NT2/D1 (cell line): ENCODE data around the gene TAOK3.

Source experiments
- DNase-seq: peaks from one replicate; pipeline ENCODE4 v3.0.0-alpha.2; 2011; ENCODE audit warnings: low read depth, low spot score
- H3K27me3 ChIP-seq: 2 replicates; pipeline ENCODE4 v1.6.0; 2011; ENCODE audit warnings: mild to moderate bottlenecking; ENCODE audit not compliant: insufficient read length, insufficient read depth
- H3K36me3 ChIP-seq: 2 replicates; pipeline ENCODE4 v1.6.1; 2011; ENCODE audit warnings: mild to moderate bottlenecking, low read length, mixed read lengths; ENCODE audit not compliant: insufficient read depth, insufficient read length
- H3K4me1 ChIP-seq: 2 replicates; pipeline ENCODE4 v1.5.1; 2011; ENCODE audit not compliant: insufficient read depth, insufficient read length
- H3K4me3 ChIP-seq: 2 replicates; pipeline ENCODE4 v1.5.1; 2011; ENCODE audit warnings: low read depth; ENCODE audit not compliant: insufficient read length
- H3K9ac ChIP-seq: 2 replicates; pipeline ENCODE4 v1.6.0; 2011; ENCODE audit warnings: low read depth; ENCODE audit not compliant: insufficient read length
- H3K9me3 ChIP-seq: 2 replicates; pipeline ENCODE4 v1.5.1; 2011; ENCODE audit warnings: mild to moderate bottlenecking, low read length; ENCODE audit not compliant: insufficient read depth
- SUZ12 ChIP-seq: IDR thresholded peaks from 2 replicates; pipeline ENCODE4 v1.6.1; 2011; ENCODE audit not compliant: insufficient read length, insufficient read depth; ENCODE audit errors: extremely low read depth
- YY1 ChIP-seq: IDR thresholded peaks from 2 replicates; pipeline ENCODE4 v1.6.1; 2011; ENCODE audit not compliant: insufficient read length, insufficient read depth
- ZNF274 ChIP-seq: IDR thresholded peaks from 2 replicates; pipeline ENCODE4 v1.6.1; 2011; ENCODE audit warnings: mild to moderate bottlenecking, low read depth, low read length

Gene TAOK3

DNA sequence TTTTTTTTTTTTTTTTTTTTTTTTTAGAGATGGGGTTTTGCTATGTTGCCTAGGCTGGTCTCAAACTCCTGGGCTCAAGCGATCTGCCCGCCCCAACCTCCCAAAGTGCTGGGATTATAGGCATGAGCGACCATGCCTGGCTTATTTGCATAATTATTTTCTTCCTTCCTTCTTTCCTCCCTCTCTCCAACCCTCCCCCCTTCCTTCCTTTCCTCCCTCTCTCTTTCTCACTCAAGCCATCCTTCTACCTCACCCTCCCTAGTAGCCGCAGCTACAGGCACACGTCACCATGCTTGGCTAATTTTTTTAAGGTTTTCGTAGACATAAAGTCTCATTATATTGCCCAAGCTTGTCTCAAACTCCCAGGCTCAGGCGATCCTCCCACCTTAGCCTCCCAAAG, 152.9 kb downstream of the TAOK3 start:
- Histone ChIP-seq H3K4me1 (peaks cover 2% of the 10 kb centered on the region), H3K9me3 (no peaks in the 10 kb centered on the region), H3K4me3 (no peak overlapping the region), H3K27me3 (no peaks in the 10 kb centered on the region), H3K9ac (no peak overlapping the region), H3K36me3 (no peaks in the 10 kb centered on the region)
- no peak for TF ChIP-seq YY1
- TF ChIP-seq SUZ12 = no peak
- DNase-seq = no peak

DNA sequence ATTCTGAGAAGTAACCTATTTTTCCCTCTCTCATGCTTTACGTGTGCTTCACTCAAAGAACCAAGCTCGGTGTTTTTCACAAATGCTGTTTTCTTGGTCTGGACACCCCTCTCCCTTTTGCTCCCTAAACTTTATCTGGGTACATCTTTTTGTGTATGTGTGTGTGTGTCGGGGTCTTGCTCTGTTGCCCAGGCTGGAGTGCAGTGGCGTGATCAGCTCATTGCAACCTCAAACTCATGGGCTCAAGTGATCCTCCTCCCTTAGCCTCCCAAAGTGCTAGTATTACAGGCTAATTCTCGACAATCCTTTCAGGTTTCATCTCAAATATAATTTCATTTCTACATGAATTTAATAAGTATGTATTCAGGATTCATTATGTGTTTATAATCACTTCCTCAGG, 153.6 kb downstream of the TAOK3 start:
- Histone ChIP-seq H3K36me3 (no peaks in the 10 kb centered on the region), H3K4me1 (peaks cover 2% of the 10 kb centered on the region), H3K9me3 (no peaks in the 10 kb centered on the region), H3K9ac (no peak overlapping the region), H3K4me3 (no peak overlapping the region), H3K27me3 (no peaks in the 10 kb centered on the region)
- DNase-seq = no peak
- TF ChIP-seq ZNF274 = no peak
- TF ChIP-seq YY1 = no peak
- no peak for TF ChIP-seq SUZ12

DNA sequence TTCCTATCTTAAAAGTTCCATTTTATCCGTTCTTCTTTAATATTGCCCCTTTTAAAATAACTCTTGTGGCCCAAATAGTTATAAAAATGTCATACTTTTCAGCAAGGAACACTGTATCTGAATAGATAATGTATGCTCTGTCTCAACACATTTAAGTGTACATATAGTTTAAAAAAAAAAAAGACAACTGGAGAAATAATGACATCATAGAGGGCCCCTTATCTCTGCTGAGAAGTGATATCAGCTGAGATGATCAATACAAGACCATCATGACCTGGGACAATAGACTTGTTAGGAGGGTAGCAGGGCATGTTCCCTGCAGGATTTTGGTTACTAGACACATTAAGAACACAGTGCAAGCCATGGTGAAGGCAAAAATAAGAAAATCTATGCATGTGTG, 159.3 kb downstream of the TAOK3 start:
- H3K4me3 ChIP-seq = no peak overlapping the region
- no peaks in the 10 kb centered on the region for H3K4me1 ChIP-seq
- H3K9ac ChIP-seq = no peak overlapping the region
- H3K9me3 ChIP-seq = no peaks in the 10 kb centered on the region
- DNase-seq = no peak
- no peaks in the 10 kb centered on the region for H3K36me3 ChIP-seq
- H3K27me3 ChIP-seq = no peaks in the 10 kb centered on the region
- no peak for TF ChIP-seq YY1
- TF ChIP-seq SUZ12 = no peak
- TF ChIP-seq ZNF274 = no peak

DNA sequence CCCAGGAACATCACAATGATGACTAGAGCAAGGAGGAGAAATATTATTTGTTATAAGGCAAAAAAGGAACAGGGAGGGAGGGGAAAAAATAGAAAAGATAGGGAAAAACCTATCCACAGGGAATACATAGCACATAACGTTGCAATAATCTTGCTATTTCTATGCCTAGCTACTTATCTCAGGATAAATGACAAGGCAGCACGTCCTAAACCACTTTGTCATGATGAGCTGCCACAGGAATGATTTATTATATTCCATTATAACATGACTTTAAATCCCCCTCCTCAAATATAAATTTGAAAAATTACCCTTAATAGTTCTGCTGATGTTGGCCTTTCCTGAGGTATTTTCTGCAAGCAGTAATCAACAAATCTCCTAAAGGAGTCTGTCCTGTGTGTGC, 160.1 kb downstream of the TAOK3 start:
- no peaks in the 10 kb centered on the region for H3K27me3 ChIP-seq
- H3K9ac ChIP-seq = no peak overlapping the region
- H3K9me3 ChIP-seq = no peaks in the 10 kb centered on the region
- no peak for TF ChIP-seq ZNF274
- TF ChIP-seq SUZ12 = no peak
- TF ChIP-seq YY1 = no peak
- no peaks in the 10 kb centered on the region for H3K36me3 ChIP-seq
- H3K4me1 ChIP-seq = no peaks in the 10 kb centered on the region
- no peak overlapping the region for H3K4me3 ChIP-seq
- DNase-seq = no peak

DNA sequence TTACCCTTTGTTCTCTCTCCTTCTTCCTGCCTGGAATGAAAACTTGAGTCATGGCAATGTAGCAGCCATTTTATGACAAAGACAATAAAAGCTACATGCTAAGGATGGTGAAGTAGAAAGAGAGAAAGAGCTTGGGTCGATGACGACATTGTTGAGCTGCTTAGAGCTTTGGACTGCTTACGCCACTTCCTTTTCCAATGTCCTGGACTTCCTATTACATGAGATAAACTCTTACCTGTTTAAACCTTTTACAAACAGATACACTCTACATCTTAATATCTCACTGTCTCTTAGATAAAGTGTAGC, 166.6 kb downstream of the TAOK3 start:
- no peak overlapping the region for H3K4me3 ChIP-seq
- H3K9me3 ChIP-seq = no peaks in the 10 kb centered on the region
- no peak for DNase-seq
- no peaks in the 10 kb centered on the region for H3K4me1 ChIP-seq
- no peaks in the 10 kb centered on the region for H3K27me3 ChIP-seq
- TF ChIP-seq YY1 (no peak), SUZ12 (no peak), ZNF274 (no peak)
- no peaks in the 10 kb centered on the region for H3K36me3 ChIP-seq
- no peak overlapping the region for H3K9ac ChIP-seq

DNA sequence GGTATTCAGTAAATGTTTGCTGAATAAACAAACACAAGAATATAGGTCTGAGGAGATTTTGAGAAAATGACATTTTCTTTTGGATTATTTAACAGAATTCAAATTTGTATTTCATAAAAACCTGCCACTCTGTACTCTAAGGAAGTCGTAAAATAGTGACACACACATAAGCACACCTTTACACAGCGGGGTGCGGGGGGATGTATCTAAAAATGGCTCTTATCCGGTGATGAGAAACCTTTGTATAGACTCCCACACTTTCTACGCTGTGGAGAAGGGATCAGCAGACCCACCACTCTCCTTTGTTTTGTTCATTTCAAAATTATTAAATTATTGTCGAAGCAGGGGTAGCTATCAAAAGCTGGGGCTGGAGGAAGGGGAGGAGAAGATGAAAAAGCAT, 178.7 kb downstream of the TAOK3 start:
- Histone ChIP-seq H3K4me1 (no peaks in the 10 kb centered on the region), H3K36me3 (no peaks in the 10 kb centered on the region)

DNA sequence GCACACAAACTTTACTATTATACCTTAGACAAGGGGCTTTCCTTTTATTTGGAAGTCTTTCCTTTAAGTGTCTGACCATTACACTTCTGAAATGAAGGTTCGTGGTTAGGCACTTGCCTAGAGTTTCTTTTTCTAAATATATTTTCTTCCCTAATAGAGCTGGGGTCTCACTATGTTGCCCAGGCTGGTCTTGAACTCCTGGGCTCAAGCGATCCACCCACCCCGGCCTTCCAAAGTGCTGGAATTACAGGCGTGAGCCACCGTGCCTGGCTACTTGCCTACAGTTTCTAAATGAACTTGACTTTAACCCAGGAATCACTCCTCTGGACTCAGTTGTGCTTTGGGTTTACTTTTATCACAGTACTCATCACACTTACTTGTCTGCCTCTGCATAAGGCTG, 179.2 kb downstream of the TAOK3 start:
- H3K9ac ChIP-seq = no peak overlapping the region
- no peaks in the 10 kb centered on the region for H3K9me3 ChIP-seq
- H3K4me1 ChIP-seq = no peaks in the 10 kb centered on the region
- H3K36me3 ChIP-seq = no peaks in the 10 kb centered on the region
- TF ChIP-seq ZNF274 (no peak), SUZ12 (no peak), YY1 (no peak)
- H3K4me3 ChIP-seq = no peak overlapping the region
- H3K27me3 ChIP-seq = no peaks in the 10 kb centered on the region
- no peak for DNase-seq

More for the DNA sequence above, 178.7 kb downstream of the TAOK3 start:
- Histone ChIP-seq H3K27me3 (no peaks in the 10 kb centered on the region), H3K9me3 (no peaks in the 10 kb centered on the region), H3K4me3 (no peak overlapping the region), H3K9ac (no peak overlapping the region)
- TF ChIP-seq SUZ12 (no peak), YY1 (no peak), ZNF274 (no peak)
- DNase-seq = no peak

DNA sequence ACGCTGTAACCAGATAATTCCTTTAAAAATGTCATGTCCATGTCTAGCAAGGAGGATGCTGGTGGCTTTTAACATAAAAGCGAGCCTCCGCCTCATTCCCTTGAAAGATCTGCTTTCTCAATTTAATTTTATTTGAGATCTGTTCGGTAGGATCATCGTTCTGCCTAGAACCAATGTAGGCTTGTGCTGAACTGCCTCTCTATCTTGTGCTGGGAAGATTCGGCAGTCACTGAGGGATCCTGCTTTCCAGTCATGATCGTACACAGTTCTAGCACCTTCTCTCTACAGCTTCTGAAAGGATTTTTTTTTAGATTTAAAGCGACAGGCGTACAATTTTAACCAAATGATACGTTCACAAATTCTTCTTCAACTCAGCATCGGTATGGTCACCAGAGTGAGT, 182.4 kb downstream of the TAOK3 start:
- no peaks in the 10 kb centered on the region for H3K4me1 ChIP-seq
- no peaks in the 10 kb centered on the region for H3K36me3 ChIP-seq
- no peak for DNase-seq
- H3K4me3 ChIP-seq = no peak overlapping the region
- peak overlapping the region; percentile 1 for H3K9ac ChIP-seq
- no peaks in the 10 kb centered on the region for H3K27me3 ChIP-seq
- H3K9me3 ChIP-seq = no peaks in the 10 kb centered on the region
- TF ChIP-seq SUZ12 (no peak), YY1 (no peak)
